Measurements from ENCODE around the gene LRRC4B. TPM values are rescaled to one million over a fixed set of nuclear protein-coding genes. Genes with fewer than 3 reads are reported as not detected.

Gene LRRC4B
- total RNA-seq, 1 donor from 2014 or later = 78.3 TPM

- DNase-seq (ENCODE audit: low spot score in 2 of 2) = no peak
- FAIRE-seq = no peak
Measured at GRCh38 chr19:50493171-50493570, 75.1 kb downstream of the LRRC4B start.

GRCh38 chr19:50492303-50493052, 75.8 kb downstream of the LRRC4B start:
- DNase-seq (ENCODE audit: low spot score in 2 of 2) (no peak), FAIRE-seq (no peak)

- DNase-seq (ENCODE audit: low spot score in 2 of 2) (no peak), FAIRE-seq (no peak)
Measured at GRCh38 chr19:50490991-50491472, 77.2 kb downstream of the LRRC4B start.

GRCh38 chr19:50490411-50490811, 77.8 kb downstream of the LRRC4B start:
- no peak for FAIRE-seq
- DNase-seq (ENCODE audit: low spot score in 2 of 2) = no peak

GRCh38 chr19:50489461-50490011, 78.7 kb downstream of the LRRC4B start:
- FAIRE-seq (no peak), DNase-seq (ENCODE audit: low spot score in 2 of 2) (no peak)

GRCh38 chr19:50488389-50489194, 79.6 kb downstream of the LRRC4B start:
- FAIRE-seq = no peak
- DNase-seq (ENCODE audit: low spot score in 2 of 2) = no peak

GRCh38 chr19:50486823-50487515, 81.3 kb downstream of the LRRC4B start:
- FAIRE-seq = no peak
- DNase-seq (ENCODE audit: low spot score in 2 of 2) = no peak

GRCh38 chr19:50485284-50485955, 82.8 kb downstream of the LRRC4B start:
- FAIRE-seq (no peak), DNase-seq (ENCODE audit: low spot score in 2 of 2) (no peak)

GRCh38 chr19:50482916-50483315, 85.3 kb downstream of the LRRC4B start:
- DNase-seq (ENCODE audit: low spot score in 2 of 2) = no peak
- no peak for FAIRE-seq

GRCh38 chr19:50482271-50482855, 85.9 kb downstream of the LRRC4B start:
- FAIRE-seq (no peak), DNase-seq (ENCODE audit: low spot score in 2 of 2) (no peak)

GRCh38 chr19:50481351-50482149, 86.7 kb downstream of the LRRC4B start:
- FAIRE-seq (no peak), DNase-seq (ENCODE audit: low spot score in 2 of 2) (no peak)

GRCh38 chr19:50480281-50481111, 87.7 kb downstream of the LRRC4B start:
- FAIRE-seq (no peak), DNase-seq (ENCODE audit: low spot score in 2 of 2) (no peak)

GRCh38 chr19:50479761-50480251, 88.4 kb downstream of the LRRC4B start:
- DNase-seq (ENCODE audit: low spot score in 2 of 2) (no peak), FAIRE-seq (no peak)

- FAIRE-seq (no peak), DNase-seq (ENCODE audit: low spot score in 2 of 2) (no peak)
Measured at GRCh38 chr19:50478901-50479715, 89.1 kb downstream of the LRRC4B start.

GRCh38 chr19:50477751-50478515, 90.3 kb downstream of the LRRC4B start:
- FAIRE-seq = no peak
- no peak for DNase-seq (ENCODE audit: low spot score in 2 of 2)

GRCh38 chr19:50476907-50477238, 91.4 kb downstream of the LRRC4B start:
- DNase-seq (ENCODE audit: low spot score in 2 of 2) = no peak
- FAIRE-seq = no peak

All from frontal cortex (tissue), 4 donors.